ENCODE data around the gene COX10.
"Not testable (repeated sequence)": the region's sequence is repeated elsewhere in the genome, so short reads cannot be mapped to it uniquely, and the experiment has no call there.

Gene COX10

DNA sequence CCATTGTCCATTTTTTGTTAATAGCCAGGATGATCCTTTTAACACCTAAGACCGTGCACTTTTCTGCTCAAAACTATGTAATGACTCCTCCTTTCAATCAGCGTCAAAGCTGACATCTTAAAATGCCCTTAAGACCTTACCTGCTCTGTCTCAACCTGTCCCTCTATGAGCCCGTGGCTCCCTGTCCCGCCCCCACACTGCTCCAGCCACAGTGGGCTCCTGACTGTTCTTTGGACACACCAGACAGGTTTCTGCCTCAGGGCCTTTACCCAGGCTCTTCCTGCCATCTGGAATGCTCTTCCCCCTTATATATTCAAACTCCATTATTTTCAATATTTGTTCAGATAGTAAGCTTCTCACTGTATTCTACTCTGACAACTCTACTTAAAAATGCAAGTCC is 153.3 kb downstream of the COX10 start:
- Histone ChIP-seq H3K4me3 (ENCODE audit: low read depth, low read length) (no peak overlapping the region), H3K27me3 (replicated peaks) (no peaks in the 10 kb centered on the region), H3K36me3 (replicated peaks) (no peaks in the 10 kb centered on the region), H3K27ac (no peak overlapping the region)
- in situ Hi-C loops (cut with HindIII; ENCODE audit: low pct_ligation_motif_present, low sequenced_read_pairs) = no loop called here
- TF ChIP-seq, protein P1, sequence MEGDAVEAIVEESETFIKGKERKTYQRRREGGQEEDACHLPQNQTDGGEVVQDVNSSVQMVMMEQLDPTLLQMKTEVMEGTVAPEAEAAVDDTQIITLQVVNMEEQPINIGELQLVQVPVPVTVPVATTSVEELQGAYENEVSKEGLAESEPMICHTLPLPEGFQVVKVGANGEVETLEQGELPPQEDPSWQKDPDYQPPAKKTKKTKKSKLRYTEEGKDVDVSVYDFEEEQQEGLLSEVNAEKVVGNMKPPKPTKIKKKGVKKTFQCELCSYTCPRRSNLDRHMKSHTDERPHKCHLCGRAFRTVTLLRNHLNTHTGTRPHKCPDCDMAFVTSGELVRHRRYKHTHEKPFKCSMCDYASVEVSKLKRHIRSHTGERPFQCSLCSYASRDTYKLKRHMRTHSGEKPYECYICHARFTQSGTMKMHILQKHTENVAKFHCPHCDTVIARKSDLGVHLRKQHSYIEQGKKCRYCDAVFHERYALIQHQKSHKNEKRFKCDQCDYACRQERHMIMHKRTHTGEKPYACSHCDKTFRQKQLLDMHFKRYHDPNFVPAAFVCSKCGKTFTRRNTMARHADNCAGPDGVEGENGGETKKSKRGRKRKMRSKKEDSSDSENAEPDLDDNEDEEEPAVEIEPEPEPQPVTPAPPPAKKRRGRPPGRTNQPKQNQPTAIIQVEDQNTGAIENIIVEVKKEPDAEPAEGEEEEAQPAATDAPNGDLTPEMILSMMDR (IDR thresholded peaks at IDR 0.05; ENCODE audit: low read depth, low read length, missing control alignments) = no peak
- no peak for DNase-seq

DNA sequence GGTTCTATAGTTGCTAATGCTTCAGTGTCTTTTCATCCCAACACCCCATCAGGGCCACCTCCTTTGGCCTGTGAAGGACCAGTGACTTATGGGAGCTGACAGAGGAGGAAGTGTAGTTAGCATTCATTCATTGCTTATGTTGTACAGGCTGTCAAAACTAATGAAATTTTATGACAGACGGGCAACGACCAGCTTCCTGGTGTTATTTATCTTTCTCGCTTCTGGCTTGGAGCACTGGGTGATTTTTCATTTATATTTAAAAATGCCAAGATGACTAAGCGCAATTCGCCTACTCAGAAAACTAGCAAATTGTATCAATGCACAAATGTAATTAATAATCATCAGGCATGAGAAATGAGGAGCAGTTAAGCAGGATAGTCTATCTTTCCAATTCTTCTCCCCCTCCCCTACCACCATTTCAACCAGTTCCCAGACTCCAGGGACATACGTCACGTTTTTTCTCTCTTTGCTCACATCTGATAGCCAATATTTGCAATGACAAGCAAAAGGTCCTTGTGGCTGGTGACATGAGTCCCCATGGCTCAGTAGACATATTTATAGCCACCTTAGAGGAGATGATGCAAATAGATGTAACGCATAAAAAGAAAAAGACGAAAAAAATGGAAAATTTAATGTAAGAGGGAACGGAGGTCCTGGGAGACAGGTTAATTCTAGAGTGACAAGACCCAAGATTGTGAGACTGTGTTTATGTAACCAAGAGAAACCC is 156.1 kb downstream of the COX10 start:
- no peaks in the 10 kb centered on the region for H3K27me3 ChIP-seq (replicated peaks)
- H3K27ac ChIP-seq = no peak overlapping the region
- no peak overlapping the region for H3K4me3 ChIP-seq (ENCODE audit: low read depth, low read length)
- no peak for DNase-seq
- in situ Hi-C loops (cut with HindIII; ENCODE audit: low pct_ligation_motif_present, low sequenced_read_pairs) = no loop called here
- no peaks in the 10 kb centered on the region for H3K36me3 ChIP-seq (replicated peaks)
- TF ChIP-seq, protein P1 (IDR thresholded peaks at IDR 0.05; ENCODE audit: low read depth, low read length, missing control alignments) = no peak

GRCh38 chr17:14227052-14227451 is 157.7 kb downstream of the COX10 start:
- Histone ChIP-seq H3K36me3 (replicated peaks) (no peaks in the 10 kb centered on the region), H3K4me3 (ENCODE audit: low read depth, low read length) (no peak overlapping the region), H3K27ac (no peak overlapping the region), H3K27me3 (replicated peaks) (no peaks in the 10 kb centered on the region)
- no peak for DNase-seq
- TF ChIP-seq, protein P1 (IDR thresholded peaks at IDR 0.05; ENCODE audit: low read depth, low read length, missing control alignments) = no peak
- in situ Hi-C loops (cut with HindIII; ENCODE audit: low pct_ligation_motif_present, low sequenced_read_pairs) = no loop called here

DNA sequence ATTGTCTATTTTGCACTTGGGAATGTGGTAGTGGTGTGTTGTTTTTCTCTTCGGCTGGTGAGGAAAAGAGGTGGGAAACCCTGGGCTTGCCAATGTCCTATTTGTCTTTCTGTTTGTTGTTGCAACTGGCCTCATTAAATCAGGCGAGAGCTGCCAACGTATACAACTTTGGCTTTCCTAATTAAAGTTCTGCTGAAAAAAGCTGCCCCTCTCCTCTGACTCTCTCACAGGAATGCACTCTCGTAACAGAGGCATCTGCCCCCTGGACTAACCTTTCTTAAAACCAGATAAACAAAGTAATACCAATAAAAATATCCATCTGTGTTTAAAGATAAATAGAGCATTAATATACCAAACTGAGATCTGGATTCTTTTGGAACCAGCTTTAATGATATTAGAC is 159.6 kb downstream of the COX10 start:
- no peak overlapping the region for H3K4me3 ChIP-seq (ENCODE audit: low read depth, low read length)
- no peaks in the 10 kb centered on the region for H3K36me3 ChIP-seq (replicated peaks)
- TF ChIP-seq, protein P1 (IDR thresholded peaks at IDR 0.05; ENCODE audit: low read depth, low read length, missing control alignments) = no peak
- H3K27ac ChIP-seq = no peak overlapping the region
- no peak for DNase-seq
- in situ Hi-C loops (cut with HindIII; ENCODE audit: low pct_ligation_motif_present, low sequenced_read_pairs) = no loop called here
- H3K27me3 ChIP-seq (replicated peaks) = no peaks in the 10 kb centered on the region

DNA sequence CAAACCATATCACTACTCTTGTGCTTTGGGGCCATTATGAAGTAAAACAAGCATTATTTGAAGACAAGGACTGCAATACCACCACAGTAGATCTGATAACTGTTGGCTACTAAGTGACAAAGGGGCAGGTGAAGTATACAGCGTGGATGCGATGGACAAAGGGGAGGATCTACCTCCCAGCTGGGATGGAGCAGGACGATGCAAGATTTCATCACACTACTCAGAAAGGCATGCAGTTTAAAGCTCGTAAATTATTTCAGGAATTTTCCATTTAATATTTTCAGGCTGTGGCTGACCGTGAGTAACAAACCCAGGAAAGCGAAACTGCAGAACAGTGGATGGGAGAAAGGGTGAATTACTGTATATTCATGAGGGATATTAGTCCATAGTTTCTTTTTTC is 161.9 kb downstream of the COX10 start:
- H3K27me3 ChIP-seq (replicated peaks); DNase-seq; H3K27ac ChIP-seq; in situ Hi-C loops (cut with HindIII; ENCODE audit: low pct_ligation_motif_present, low sequenced_read_pairs); H3K36me3 ChIP-seq (replicated peaks); H3K4me3 ChIP-seq (ENCODE audit: low read depth, low read length): not testable (repeated sequence)

DNA sequence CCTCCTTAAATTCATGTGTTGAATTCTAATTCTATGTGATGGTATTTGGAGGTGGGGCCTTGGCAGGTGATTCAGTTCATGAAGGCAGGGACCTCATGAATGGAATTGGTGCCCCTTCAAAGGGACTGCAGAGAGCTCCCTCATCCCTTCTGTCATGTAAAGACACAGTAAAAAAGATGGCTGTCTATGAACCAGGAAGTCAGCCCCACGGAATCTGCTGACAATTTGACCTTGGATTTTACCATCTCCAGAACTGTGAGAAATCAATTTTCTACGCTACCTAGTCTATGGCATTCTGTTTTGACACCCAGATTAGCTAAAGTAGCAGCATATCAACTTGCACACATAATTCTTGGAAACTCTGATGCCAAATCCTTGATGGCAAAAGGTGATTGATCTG is 165.7 kb downstream of the COX10 start:
- H3K27me3 ChIP-seq (replicated peaks); DNase-seq; H3K4me3 ChIP-seq (ENCODE audit: low read depth, low read length); H3K36me3 ChIP-seq (replicated peaks); in situ Hi-C loops (cut with HindIII; ENCODE audit: low pct_ligation_motif_present, low sequenced_read_pairs); H3K27ac ChIP-seq: not testable (repeated sequence)

- H3K27me3 ChIP-seq (replicated peaks); in situ Hi-C loops (cut with HindIII; ENCODE audit: low pct_ligation_motif_present, low sequenced_read_pairs); DNase-seq; H3K27ac ChIP-seq; H3K4me3 ChIP-seq (ENCODE audit: low read depth, low read length); H3K36me3 ChIP-seq (replicated peaks): not testable (repeated sequence)
Measured at GRCh38 chr17:14236032-14236431, 166.7 kb downstream of the COX10 start.

- H3K36me3 ChIP-seq (replicated peaks); H3K27me3 ChIP-seq (replicated peaks); H3K27ac ChIP-seq; DNase-seq; in situ Hi-C loops (cut with HindIII; ENCODE audit: low pct_ligation_motif_present, low sequenced_read_pairs); H3K4me3 ChIP-seq (ENCODE audit: low read depth, low read length): not testable (repeated sequence)
Measured at GRCh38 chr17:14236762-14237161, 167.5 kb downstream of the COX10 start, which contains the start of gene CDRT15. Gene CDRT15, minus strand, starts transcription at chr17:14236862. Its CDS starts 29 bp downstream, at chr17:14236833.

- DNase-seq; H3K27me3 ChIP-seq (replicated peaks); H3K36me3 ChIP-seq (replicated peaks); H3K27ac ChIP-seq; H3K4me3 ChIP-seq (ENCODE audit: low read depth, low read length); in situ Hi-C loops (cut with HindIII; ENCODE audit: low pct_ligation_motif_present, low sequenced_read_pairs): not testable (repeated sequence)
Measured at GRCh38 chr17:14239271-14239670, 170.0 kb downstream of the COX10 start.
